Globus pallidus (tissue), 1 donor: Measurements from ENCODE around the gene ZMAT5.
A peak's percentile ranks its signal among the peaks of the same experiment; 100 is the strongest.

Experiments
- DNase-seq: peaks from one replicate; pipeline ENCODE4 v3.0.0-alpha.2; 2015; ENCODE audit warnings: low spot score

ZMAT5 gene

GRCh38 chr22:29753808-29754657, 12.8 kb downstream of the ZMAT5 start:
- DNase-seq: no peak

GRCh38 chr22:29751669-29752068, 15.1 kb downstream of the ZMAT5 start:
- no peak for DNase-seq

DNA sequence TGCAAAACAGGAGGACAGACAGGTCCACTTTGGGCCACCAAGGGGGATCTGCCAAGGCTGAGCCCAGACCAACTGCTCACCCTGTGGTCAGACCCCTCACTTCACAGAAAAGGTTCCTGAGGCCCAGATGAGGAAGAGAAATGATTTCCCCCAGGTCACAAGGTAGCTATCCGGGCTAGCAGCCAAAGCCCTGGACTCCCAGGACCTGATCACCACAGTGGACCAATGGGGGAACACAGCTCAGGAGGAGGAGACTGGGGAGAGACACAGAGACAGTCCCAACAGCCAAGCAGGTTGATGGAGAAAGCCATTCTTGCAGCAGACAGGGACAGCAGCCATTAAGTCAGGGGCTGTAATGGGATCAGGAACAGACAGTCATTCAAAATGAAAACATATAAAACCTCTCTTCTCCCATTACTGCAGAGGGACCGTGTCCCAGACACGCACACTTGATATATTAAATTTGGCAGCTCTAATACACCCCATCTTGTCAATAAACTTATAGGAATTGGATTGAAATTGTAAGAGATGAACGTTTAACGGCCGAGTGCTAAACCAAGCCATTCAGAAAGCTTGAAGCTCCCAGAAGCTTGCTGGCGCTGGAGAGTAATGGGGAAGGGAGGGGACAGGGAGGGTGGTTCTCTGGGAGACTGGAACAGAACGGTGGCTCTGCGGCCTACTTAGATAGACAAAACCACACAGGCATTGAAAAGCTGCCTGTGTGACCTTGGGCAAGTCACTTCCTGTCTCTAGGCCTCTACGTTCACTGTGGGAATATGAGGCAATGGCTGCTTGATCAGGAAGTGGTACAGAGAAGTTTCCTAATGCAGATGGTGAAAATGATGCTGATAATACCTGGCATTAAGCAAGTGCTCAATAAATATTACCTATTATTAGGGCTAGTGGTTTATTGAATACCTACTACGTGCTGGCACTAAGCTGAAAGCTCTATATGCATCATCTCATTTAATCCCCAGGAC, 16.0 kb downstream of the ZMAT5 start:
- DNase-seq: no peak

GRCh38 chr22:29750029-29750428, 16.8 kb downstream of the ZMAT5 start:
- no peak for DNase-seq

DNA sequence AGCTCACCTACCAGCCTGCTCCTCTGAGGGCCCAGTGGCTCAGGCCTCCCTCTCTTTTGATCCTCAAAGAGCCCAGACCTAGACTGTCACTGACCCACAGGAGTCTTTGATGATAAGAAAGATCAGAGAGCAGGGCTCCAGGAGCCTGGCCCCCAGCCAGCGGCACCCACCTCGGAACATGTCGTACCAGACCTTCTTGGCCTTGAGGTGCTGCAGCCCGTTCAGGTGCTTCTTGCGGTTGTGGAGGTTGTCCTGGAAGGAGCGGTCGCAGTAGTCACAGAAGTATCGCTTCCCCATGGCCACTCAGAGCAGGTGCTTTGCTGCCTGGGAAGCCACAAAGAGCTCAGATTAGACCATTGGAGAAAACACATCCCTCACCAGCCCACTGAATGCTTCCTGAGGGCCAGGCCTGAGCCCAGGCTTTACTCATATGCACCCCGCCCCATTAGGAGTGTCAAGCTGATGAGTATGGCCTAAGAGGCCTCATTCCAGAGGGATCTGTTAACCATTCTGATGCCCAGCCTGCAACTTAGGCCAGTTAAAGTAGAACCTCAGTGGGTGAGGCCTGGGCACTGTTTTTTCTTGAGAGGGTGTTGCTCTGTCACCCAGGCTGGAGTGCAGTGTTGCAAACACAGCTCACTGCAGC, 18.4 kb downstream of the ZMAT5 start:
- DNase-seq: no peak

GRCh38 chr22:29747832-29748231, 19.0 kb downstream of the ZMAT5 start:
- no peak for DNase-seq

GRCh38 chr22:29744902-29745301, 21.9 kb downstream of the ZMAT5 start:
- no peak for DNase-seq

DNA sequence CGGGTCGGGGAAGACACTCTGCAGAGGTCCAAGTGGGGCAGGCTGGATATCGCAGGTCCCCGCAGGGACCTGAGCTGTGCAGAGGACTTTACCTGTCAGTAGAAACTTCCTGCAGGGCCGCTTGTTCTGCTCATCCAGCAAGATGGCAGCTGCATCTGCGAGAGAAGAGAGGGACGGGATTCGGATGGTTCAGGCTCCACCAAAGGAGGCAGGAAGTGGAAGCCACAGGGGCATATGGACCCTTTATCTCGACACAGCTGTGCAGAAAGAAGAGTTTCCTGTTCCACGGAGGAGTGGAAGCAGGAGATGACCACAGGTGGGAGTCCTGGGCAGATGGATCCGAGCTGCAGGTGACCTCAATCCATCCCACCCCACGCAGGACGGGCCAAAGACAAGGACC, 24.5 kb downstream of the ZMAT5 start:
- no peak for DNase-seq

- no peak for DNase-seq
Observed at GRCh38 chr22:29741926-29742325, 24.9 kb downstream of the ZMAT5 start.

- no peak for DNase-seq
Observed at GRCh38 chr22:29740216-29740615, 26.6 kb downstream of the ZMAT5 start.

- no peak for DNase-seq
Observed at GRCh38 chr22:29739346-29739875, 27.4 kb downstream of the ZMAT5 start.

GRCh38 chr22:29738118-29738815, 28.5 kb downstream of the ZMAT5 start:
- DNase-seq: no peak

DNA sequence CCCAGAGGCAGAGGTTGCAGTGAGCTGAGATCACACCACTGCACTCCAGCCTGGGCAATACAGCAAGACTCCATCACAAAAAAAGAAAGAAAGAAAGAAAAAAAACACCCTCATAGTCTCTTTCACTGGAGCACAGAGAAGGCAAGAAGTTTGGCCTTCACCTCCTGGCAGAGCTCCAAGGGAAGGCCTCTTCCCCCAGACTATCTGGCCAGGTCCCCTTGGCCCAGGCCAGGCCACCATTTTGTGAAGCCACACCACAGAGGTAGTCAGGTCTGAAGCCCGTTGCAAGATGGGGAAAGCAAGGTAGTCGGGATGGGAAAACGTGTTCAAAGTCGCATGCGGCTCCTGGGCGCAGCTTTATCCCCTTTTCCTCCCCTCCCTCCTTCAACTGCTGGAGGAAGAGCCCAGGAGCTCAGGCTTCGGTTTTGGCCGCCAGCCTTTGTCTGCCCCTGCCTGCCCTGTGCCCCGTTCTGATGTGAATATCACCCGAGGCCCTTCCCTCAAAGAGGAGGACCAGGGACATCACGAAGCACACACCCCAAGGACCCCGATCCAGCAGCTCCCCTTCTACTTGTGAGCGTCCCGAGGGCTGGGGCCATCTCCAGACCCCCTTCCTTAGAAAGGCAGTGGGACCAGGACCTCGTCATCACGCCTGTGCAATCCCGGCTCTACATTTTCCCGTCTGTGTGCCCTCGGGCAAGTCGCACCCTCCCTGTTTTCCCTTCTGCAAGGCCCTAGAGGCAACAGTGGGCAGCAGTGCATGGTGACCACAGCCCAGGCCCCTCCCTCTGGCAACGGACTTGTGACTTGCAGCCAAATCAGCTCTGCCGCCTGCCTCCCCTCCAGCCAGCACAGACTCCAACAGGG, 29.3 kb downstream of the ZMAT5 start:
- DNase-seq: peak; percentile 16

GRCh38 chr22:29735416-29735815, 31.4 kb downstream of the ZMAT5 start:
- DNase-seq: no peak

GRCh38 chr22:29734838-29735237, 32.0 kb downstream of the ZMAT5 start:
- DNase-seq: no peak

DNA sequence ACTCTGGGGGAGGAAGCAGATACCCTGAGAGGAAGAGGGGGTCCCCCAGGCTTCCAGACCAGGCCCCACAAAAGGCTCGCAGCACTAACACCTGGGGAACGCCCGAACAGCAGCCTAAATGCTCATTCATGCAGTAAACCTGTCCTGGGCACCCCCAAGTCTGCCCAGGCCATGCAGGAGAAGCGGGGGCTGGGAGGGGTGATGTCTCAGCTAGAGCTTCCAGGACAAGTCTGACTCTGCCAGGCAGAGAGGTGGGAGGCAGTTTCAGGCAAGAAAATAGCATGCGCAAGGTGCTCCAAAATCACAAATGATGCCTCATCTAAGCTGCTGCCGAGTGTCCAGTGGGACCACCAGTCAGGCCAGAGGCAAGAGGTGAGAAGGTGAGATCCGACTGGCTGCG, 32.4 kb downstream of the ZMAT5 start:
- DNase-seq: no peak

DNA sequence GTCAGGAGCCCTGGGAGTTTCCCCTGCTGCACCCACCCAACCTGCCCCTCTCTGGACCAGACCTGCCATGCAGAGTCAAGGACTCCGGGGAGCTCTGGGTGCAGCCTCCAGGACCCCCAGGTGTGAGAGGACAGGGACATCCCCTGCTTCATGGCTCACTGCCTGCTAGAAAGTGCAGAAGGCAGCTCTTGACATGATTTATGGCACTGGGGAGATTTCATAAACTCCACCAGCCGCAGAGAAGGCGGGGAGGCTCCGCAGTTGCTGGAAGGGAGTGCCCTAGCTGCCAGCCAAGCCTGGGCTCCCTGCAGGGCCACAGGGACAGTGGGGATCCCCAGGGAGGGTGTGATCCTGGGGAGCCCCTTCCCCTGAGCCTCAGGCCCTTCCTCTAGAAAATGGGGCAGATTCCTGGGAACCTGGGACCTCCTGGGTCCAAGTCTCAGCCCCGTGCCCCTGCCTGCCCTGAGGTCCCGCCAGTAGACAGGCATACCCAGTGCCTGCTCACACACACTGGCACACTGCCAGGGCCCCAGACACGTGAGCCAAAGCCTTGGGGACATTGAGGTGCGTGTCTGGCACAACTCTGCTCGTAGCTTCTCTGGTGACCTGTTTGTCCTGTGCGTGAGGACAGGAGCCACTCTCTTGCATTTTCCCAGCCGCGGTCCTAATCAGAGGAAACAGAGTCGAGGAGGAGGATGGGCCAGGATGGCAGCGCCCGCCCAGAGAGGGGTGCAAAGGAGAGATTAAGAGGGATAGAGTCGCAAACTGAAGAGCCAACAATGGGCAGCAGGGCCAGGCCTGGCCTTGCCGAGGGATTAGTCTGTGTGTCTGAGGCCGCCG, 33.2 kb downstream of the ZMAT5 start:
- no peak for DNase-seq

- DNase-seq: no peak
Observed at GRCh38 chr22:29732883-29733282, 33.9 kb downstream of the ZMAT5 start.

DNA sequence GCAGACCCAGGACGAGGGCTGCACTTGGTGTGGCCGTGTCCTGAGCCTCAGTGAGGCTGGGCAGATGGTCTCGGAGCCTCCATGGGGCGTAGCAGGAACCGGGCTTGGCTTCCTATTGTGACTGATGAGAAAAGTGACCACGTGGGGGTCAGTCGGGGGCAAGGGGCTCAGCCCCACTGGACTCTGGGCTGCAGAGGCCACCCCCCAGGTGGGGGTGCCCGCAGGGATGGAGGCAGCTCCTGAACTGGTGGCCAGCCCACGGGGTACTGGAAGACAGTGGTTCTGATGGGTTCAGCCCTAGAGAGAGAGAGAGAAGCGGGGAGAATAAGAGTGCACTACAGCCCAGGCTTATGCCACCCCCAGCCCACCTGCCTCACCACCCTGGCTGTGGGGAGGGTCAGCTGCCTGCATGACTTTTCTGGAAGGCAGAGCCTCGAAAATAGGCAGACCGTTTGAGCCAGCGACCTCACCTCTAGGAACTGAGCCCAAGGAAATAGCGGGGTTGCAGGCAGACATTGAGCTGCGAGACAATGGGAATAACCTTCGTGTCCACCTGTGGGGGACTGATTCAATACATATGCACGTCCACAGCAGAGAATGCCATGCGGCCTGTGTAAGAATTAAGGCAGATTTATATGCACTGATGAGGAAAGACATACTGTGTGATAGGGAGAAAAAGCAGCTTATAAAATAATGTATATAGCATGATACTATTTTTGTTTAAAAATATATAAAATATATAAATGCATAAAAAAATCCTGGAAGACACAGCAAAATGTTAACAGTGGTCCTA, 35.6 kb downstream of the ZMAT5 start:
- DNase-seq: no peak
